SK-N-SH (cell line): ENCODE measurements around the gene PIGP. TPM values are rescaled to one million over a fixed set of nuclear protein-coding genes. Genes with fewer than 3 reads are reported as not detected.

ENCODE experiments used
- CHD2 ChIP-seq: fragments of 150-350 bp; IDR thresholded peaks from 2 replicates; pipeline ENCODE4 v1.6.1; 2018; ENCODE audit warnings: low read length; ENCODE audit not compliant: partially characterized antibody
- ELF1 ChIP-seq: IDR thresholded peaks from 2 replicates; pipeline ENCODE4 v1.4.0; 2012
- EP300 ChIP-seq, 2 experiments: IDR thresholded peaks; 2 replicates each; pipeline versions ENCODE4 v1.4.0 to v1.6.1; 2012; ENCODE audit warnings: borderline replicate concordance in 1 of 2, low read depth in 1 of 2, low read length in 1 of 2
- EZH2phosphoT487 ChIP-seq: fragments of 200-600 bp; sonication (generic); IDR thresholded peaks from 2 replicates; pipeline ENCODE4 v1.6.1; 2017; ENCODE audit warnings: low read depth, mixed run types, mild to moderate bottlenecking, antibody characterized with exemption, moderate library complexity, borderline replicate concordance
- FOSL2 ChIP-seq: IDR thresholded peaks from 2 replicates; pipeline ENCODE4 v1.4.0; 2012; ENCODE audit warnings: low read depth, mild to moderate bottlenecking, moderate library complexity, borderline replicate concordance
- FOXJ3 ChIP-seq: sonication (generic); formaldehyde crosslinking; IDR thresholded peaks from 2 replicates; pipeline ENCODE4 v1.5.1; 2020; ENCODE audit warnings: mild to moderate bottlenecking, missing genetic modification reagents
- GABPA ChIP-seq: IDR thresholded peaks from 2 replicates; pipeline ENCODE4 v1.4.0; 2012; ENCODE audit warnings: low read depth, mild to moderate bottlenecking
- JUND ChIP-seq: IDR thresholded peaks from 2 replicates; pipeline ENCODE4 v1.4.0; 2012
- MXI1 ChIP-seq: IDR thresholded peaks from 2 replicates; pipeline ENCODE4 v1.6.1; 2012; ENCODE audit warnings: mild to moderate bottlenecking, low read depth, low read length, improper control_type of control experiment
- NRF1 ChIP-seq: IDR thresholded peaks from 2 replicates; pipeline ENCODE4 v1.6.1; 2012; ENCODE audit warnings: low read depth, mild to moderate bottlenecking, low read length
- POLR2AphosphoS5 ChIP-seq: IDR thresholded peaks from 2 replicates; pipeline ENCODE4 v1.6.1; 2012; ENCODE audit warnings: low read depth, low read length
- RFX5 ChIP-seq: IDR thresholded peaks from 2 replicates; pipeline ENCODE4 v1.6.1; 2012; ENCODE audit warnings: mild to moderate bottlenecking, improper control_type of control experiment, low read length
- SIN3A ChIP-seq: IDR thresholded peaks from 2 replicates; pipeline ENCODE4 v1.6.1; 2012; ENCODE audit warnings: low read depth, mild to moderate bottlenecking, low read length, moderate library complexity, borderline replicate concordance
- SMC3 ChIP-seq: IDR thresholded peaks from 2 replicates; pipeline ENCODE4 v1.6.1; 2012; ENCODE audit warnings: low read depth, low read length, improper control_type of control experiment
- TEAD4 ChIP-seq: IDR thresholded peaks from 2 replicates; pipeline ENCODE4 v1.4.0; 2012; ENCODE audit warnings: mild to moderate bottlenecking, borderline replicate concordance; ENCODE audit not compliant: insufficient read depth
- YY1 ChIP-seq: IDR thresholded peaks from 2 replicates; pipeline ENCODE4 v1.4.0; 2012; ENCODE audit warnings: low read depth, mild to moderate bottlenecking
- polyA plus RNA-seq, 3 experiments: library from polyadenylated mRNA; depleted of rRNA; stranded (reverse); fragments of >200 nt; gene quantifications; 2 replicates each; pipeline ENCODE4 v1.2.3, GENCODE V29; 2012
- TF ChIP-seq, protein P1 (sequence below): fragments of 200-600 bp; sonication (generic); IDR thresholded peaks from 2 replicates; pipeline ENCODE4 v1.6.1; 2017; ENCODE audit warnings: antibody characterized with exemption, mild to moderate bottlenecking, moderate library complexity
- TF ChIP-seq, protein P2 (sequence below): IDR thresholded peaks from 2 replicates; pipeline ENCODE4 v1.4.0; 2012; ENCODE audit warnings: low read depth, borderline replicate concordance
- TF ChIP-seq, protein P3 (sequence below): IDR thresholded peaks from 2 replicates; pipeline ENCODE4 v1.4.0; 2012; ENCODE audit warnings: low read depth, borderline replicate concordance
- TF ChIP-seq, protein P4 (sequence below): fragments of 150-350 bp; IDR thresholded peaks from 2 replicates; pipeline ENCODE4 v1.6.1; 2017; ENCODE audit warnings: antibody characterized with exemption, low read length, low read depth, borderline replicate concordance

Gene PIGP
- polyA plus RNA-seq, 1 of the 3 experiments (the other 2 are of a cell fraction), result 28.3 TPM

DNA sequence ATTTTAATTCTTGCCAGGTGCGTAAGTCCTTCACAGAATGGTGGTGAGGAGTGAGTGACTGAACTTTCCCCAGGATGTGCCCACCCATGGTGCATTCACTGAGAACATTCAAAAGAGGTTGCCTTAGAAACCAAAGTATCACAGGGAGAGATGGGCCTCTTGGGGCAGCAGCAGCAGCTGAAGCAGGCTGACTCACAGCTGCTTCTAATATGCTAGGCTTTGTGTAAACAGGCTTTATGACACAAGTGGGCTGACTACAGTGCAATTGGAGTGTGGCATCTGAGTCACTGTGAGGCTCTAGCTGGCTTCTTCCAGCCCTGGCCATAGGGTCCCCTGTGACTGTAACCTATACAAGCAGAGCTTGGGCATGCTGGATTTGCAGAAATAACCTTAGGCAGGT is 12.6 kb downstream of the PIGP start (continued):
- TF ChIP-seq YY1 (no peak), EZH2phosphoT487 (no peak), POLR2AphosphoS5 (no peak), ELF1 (no peak), NRF1 (no peak), FOSL2 (peak; percentile 73; the same call in 1 of the 2 replicates), SMC3 (no peak), EP300 (IDR thresholded peaks at IDR 0.05; ENCODE audit: borderline replicate concordance in 1 of 2, low read depth in 1 of 2, low read length in 1 of 2) (no peak; a peak in 1 of 4 replicates), JUND (peak; percentile 45; the same call in 1 of the 2 replicates), MXI1 (0 out of 2 replicates have a peak, but pooled peaks have one; percentile 17), TEAD4 (no peak), SIN3A (no peak), RFX5 (no peak), CHD2 (no peak), GABPA (no peak), FOXJ3 (no peak)
- TF ChIP-seq, protein P1, sequence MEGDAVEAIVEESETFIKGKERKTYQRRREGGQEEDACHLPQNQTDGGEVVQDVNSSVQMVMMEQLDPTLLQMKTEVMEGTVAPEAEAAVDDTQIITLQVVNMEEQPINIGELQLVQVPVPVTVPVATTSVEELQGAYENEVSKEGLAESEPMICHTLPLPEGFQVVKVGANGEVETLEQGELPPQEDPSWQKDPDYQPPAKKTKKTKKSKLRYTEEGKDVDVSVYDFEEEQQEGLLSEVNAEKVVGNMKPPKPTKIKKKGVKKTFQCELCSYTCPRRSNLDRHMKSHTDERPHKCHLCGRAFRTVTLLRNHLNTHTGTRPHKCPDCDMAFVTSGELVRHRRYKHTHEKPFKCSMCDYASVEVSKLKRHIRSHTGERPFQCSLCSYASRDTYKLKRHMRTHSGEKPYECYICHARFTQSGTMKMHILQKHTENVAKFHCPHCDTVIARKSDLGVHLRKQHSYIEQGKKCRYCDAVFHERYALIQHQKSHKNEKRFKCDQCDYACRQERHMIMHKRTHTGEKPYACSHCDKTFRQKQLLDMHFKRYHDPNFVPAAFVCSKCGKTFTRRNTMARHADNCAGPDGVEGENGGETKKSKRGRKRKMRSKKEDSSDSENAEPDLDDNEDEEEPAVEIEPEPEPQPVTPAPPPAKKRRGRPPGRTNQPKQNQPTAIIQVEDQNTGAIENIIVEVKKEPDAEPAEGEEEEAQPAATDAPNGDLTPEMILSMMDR, result peak; percentile 30; the same call in 1 of the 2 replicates
- TF ChIP-seq, protein P2, sequence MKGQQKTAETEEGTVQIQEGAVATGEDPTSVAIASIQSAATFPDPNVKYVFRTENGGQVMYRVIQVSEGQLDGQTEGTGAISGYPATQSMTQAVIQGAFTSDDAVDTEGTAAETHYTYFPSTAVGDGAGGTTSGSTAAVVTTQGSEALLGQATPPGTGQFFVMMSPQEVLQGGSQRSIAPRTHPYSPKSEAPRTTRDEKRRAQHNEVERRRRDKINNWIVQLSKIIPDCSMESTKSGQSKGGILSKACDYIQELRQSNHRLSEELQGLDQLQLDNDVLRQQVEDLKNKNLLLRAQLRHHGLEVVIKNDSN, result no peak
- TF ChIP-seq, protein P3, sequence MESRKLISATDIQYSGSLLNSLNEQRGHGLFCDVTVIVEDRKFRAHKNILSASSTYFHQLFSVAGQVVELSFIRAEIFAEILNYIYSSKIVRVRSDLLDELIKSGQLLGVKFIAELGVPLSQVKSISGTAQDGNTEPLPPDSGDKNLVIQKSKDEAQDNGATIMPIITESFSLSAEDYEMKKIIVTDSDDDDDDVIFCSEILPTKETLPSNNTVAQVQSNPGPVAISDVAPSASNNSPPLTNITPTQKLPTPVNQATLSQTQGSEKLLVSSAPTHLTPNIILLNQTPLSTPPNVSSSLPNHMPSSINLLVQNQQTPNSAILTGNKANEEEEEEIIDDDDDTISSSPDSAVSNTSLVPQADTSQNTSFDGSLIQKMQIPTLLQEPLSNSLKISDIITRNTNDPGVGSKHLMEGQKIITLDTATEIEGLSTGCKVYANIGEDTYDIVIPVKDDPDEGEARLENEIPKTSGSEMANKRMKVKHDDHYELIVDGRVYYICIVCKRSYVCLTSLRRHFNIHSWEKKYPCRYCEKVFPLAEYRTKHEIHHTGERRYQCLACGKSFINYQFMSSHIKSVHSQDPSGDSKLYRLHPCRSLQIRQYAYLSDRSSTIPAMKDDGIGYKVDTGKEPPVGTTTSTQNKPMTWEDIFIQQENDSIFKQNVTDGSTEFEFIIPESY, result no peak
- TF ChIP-seq, protein P4, sequence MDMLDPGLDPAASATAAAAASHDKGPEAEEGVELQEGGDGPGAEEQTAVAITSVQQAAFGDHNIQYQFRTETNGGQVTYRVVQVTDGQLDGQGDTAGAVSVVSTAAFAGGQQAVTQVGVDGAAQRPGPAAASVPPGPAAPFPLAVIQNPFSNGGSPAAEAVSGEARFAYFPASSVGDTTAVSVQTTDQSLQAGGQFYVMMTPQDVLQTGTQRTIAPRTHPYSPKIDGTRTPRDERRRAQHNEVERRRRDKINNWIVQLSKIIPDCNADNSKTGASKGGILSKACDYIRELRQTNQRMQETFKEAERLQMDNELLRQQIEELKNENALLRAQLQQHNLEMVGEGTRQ, result no peak
